ENCODE results near the gene THADA. TPM values are rescaled to one million over a fixed set of nuclear protein-coding genes. Genes with fewer than 3 reads are reported as not detected.

The THADA gene
- polyA plus RNA-seq, 3 donors, result 7.3 to 11.2 (median 9.7) TPM

DNA sequence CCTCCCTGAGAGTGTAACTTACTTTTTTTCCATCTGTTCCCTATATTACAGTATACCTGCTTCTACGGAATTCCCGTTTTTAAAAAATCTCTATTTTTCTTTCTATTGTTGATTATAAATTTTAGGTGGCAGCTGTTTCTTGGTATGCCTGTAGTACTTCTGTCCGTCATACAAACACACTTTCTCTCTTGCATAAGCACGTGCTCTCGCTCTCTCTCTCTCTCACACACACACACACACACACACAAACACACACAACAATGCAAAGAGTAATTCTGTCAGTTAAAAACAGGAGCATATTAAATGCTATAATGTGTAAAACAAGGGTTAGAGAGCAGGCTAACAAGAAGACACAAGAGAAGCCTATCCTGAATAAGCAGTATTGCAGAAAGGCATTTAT, 140.5 kb downstream of the THADA start:
- no peak overlapping the region for H3K9ac ChIP-seq (ENCODE audit: insufficient read depth, low read length, poor library complexity, severe bottlenecking)
- H3K4me3 ChIP-seq (replicated peaks in 1 of 3; ENCODE audit: low read depth in 2 of 3, low read length in 3 of 3), result peak overlapping the region in 1 of 3 experiments; percentile 36
- intact Hi-C loops (cut with micrococcal nuclease), result no loop called here
- no peak overlapping the region for H2AFZ ChIP-seq (ENCODE audit: insufficient read depth, low read depth, low read length, poor library complexity, severe bottlenecking)
- H3K27me3 ChIP-seq (ENCODE audit: control insufficient read depth in 2 of 2, insufficient read depth in 2 of 2, low read length in 2 of 2), result no peaks in the 10 kb centered on the region
- peaks cover 0 to 2% (median 0%) of the 10 kb centered on the region in 7 donors for H3K9me3 Mint-ChIP-seq
- peak overlapping the region in 1 of 2 donors; percentile 64 for H3K27ac ChIP-seq (ENCODE audit: low read depth in 1 of 2, low read length in 2 of 2)
- TF ChIP-seq, protein P1, sequence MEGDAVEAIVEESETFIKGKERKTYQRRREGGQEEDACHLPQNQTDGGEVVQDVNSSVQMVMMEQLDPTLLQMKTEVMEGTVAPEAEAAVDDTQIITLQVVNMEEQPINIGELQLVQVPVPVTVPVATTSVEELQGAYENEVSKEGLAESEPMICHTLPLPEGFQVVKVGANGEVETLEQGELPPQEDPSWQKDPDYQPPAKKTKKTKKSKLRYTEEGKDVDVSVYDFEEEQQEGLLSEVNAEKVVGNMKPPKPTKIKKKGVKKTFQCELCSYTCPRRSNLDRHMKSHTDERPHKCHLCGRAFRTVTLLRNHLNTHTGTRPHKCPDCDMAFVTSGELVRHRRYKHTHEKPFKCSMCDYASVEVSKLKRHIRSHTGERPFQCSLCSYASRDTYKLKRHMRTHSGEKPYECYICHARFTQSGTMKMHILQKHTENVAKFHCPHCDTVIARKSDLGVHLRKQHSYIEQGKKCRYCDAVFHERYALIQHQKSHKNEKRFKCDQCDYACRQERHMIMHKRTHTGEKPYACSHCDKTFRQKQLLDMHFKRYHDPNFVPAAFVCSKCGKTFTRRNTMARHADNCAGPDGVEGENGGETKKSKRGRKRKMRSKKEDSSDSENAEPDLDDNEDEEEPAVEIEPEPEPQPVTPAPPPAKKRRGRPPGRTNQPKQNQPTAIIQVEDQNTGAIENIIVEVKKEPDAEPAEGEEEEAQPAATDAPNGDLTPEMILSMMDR (IDR thresholded peaks at IDR 0.05), result no peak
- peaks cover 0 to 3% (median 0%) of the 10 kb centered on the region in 3 donors for H3K27me3 Mint-ChIP-seq (ENCODE audit: low read depth in 3 of 3)
- H3K27ac Mint-ChIP-seq, result peak overlapping the region; percentile 50 to 91 (median 68)
- H3K36me3 ChIP-seq (replicated peaks in 1 of 2; ENCODE audit: control insufficient read depth in 1 of 2, insufficient read depth in 2 of 2, low read length in 2 of 2), result no peaks in the 10 kb centered on the region
- no peaks in the 10 kb centered on the region for H4K20me1 ChIP-seq (ENCODE audit: insufficient read depth, low read length)
- no peak for DNase-seq
- H3K9me3 ChIP-seq (replicated peaks in 1 of 2; ENCODE audit: control insufficient read depth in 1 of 2, insufficient read depth in 1 of 2, low read length in 2 of 2), result no peaks in the 10 kb centered on the region
- peaks cover 43 to 70% of the 10 kb centered on the region in 2 donors for H3K4me1 ChIP-seq (ENCODE audit: control insufficient read depth in 1 of 2, insufficient read depth in 2 of 2, low read length in 2 of 2)
- peaks cover 64% of the 10 kb centered on the region for H3K4me1 Mint-ChIP-seq
- WGBS (ENCODE audit: insufficient coverage), result no CpG with 5 or more reads among the region's 5 CpGs
- peaks cover 11% of the 10 kb centered on the region for H3K79me2 ChIP-seq (ENCODE audit: insufficient read depth, low read length)
- H3K4me2 ChIP-seq (replicated peaks; ENCODE audit: extremely low read depth, low read length, poor library complexity, severe bottlenecking), result peak overlapping the region; percentile 56
- H3K4me3 Mint-ChIP-seq, result peak overlapping the region; percentile 11 to 61
- H3K36me3 Mint-ChIP-seq, result peaks cover 6 to 15% of the 10 kb centered on the region in 2 donors

DNA sequence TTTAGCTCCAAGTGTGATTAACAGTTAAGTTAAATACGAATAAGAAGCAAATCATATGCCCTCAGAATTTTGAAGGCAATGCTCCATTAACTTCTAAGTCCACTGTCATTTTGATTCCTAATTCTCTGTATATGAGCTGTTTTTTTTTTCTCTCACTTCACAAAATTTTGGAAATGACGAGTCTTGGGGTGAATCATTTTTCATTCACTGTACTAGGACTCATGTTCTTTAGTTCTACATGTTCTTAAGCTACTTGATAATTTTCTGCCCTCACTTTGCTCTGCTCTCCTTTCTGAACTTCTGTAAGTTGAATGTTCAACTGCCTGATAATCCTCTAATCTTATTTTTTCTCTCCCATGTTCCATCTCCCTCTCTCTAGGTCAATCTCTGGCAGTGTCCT, 141.0 kb downstream of the THADA start:
- Histone ChIP-seq H3K4me1 (ENCODE audit: control insufficient read depth in 1 of 2, insufficient read depth in 2 of 2, low read length in 2 of 2) (peaks cover 38 to 68% of the 10 kb centered on the region in 2 donors), H3K4me3 (replicated peaks in 1 of 3; ENCODE audit: low read depth in 2 of 3, low read length in 3 of 3) (peak overlapping the region in 1 of 3 experiments; percentile 36), H3K9ac (ENCODE audit: insufficient read depth, low read length, poor library complexity, severe bottlenecking) (no peak overlapping the region), H3K27me3 (ENCODE audit: control insufficient read depth in 2 of 2, insufficient read depth in 2 of 2, low read length in 2 of 2) (no peaks in the 10 kb centered on the region), H3K4me2 (replicated peaks; ENCODE audit: extremely low read depth, low read length, poor library complexity, severe bottlenecking) (peak overlapping the region; percentile 56), H4K20me1 (ENCODE audit: insufficient read depth, low read length) (no peaks in the 10 kb centered on the region), H3K79me2 (ENCODE audit: insufficient read depth, low read length) (peaks cover 11% of the 10 kb centered on the region), H3K27ac (ENCODE audit: low read depth in 1 of 2, low read length in 2 of 2) (no peak overlapping the region), H3K36me3 (replicated peaks in 1 of 2; ENCODE audit: control insufficient read depth in 1 of 2, insufficient read depth in 2 of 2, low read length in 2 of 2) (no peaks in the 10 kb centered on the region), H3K9me3 (replicated peaks in 1 of 2; ENCODE audit: control insufficient read depth in 1 of 2, insufficient read depth in 1 of 2, low read length in 2 of 2) (no peaks in the 10 kb centered on the region), H2AFZ (ENCODE audit: insufficient read depth, low read depth, low read length, poor library complexity, severe bottlenecking) (no peak overlapping the region)
- intact Hi-C loops (cut with micrococcal nuclease), result no loop called here
- peaks cover 65% of the 10 kb centered on the region for H3K4me1 Mint-ChIP-seq
- TF ChIP-seq, protein P1 (IDR thresholded peaks at IDR 0.05), result no peak
- H3K4me3 Mint-ChIP-seq, result peak overlapping the region in 1 of 2 donors; percentile 61
- H3K9me3 Mint-ChIP-seq, result peaks cover 0 to 2% (median 0%) of the 10 kb centered on the region in 7 donors
- H3K36me3 Mint-ChIP-seq, result peaks cover 6 to 15% of the 10 kb centered on the region in 2 donors
- DNase-seq, result no peak
- H3K27ac Mint-ChIP-seq, result peak overlapping the region in 5 of 7 donors; percentile 0 to 91 (median 63)
- no CpG with 5 or more reads among the region's 2 CpGs for WGBS (ENCODE audit: insufficient coverage)
- peaks cover 0 to 3% (median 0%) of the 10 kb centered on the region in 3 donors for H3K27me3 Mint-ChIP-seq (ENCODE audit: low read depth in 3 of 3)

Measured in CD14-positive monocyte (primary cell).